Esophagus muscularis mucosa (tissue), 4 donors: ENCODE measurements around the gene HOXA4. TPM values are rescaled to one million over a fixed set of nuclear protein-coding genes. Genes with fewer than 3 reads are reported as not detected.

Source experiments
- DNase-seq: peaks from one replicate; pipeline ENCODE4 v3.0.0-alpha.2; 2017; ENCODE audit errors: extremely low spot score
- H3K27ac ChIP-seq, 4 donors: fragments of 200-600 bp; sonication (generic); replicated peaks in 1 of 4; 1 replicate in 3 of 4; 2 replicates in 1 of 4; pipeline ENCODE4 v1.5.1; 2016 to 2019; ENCODE audit warnings: mild to moderate bottlenecking in 1 of 4
- H3K27me3 ChIP-seq, 4 donors: fragments of 200-600 bp; sonication (generic); one replicate each; pipeline versions ENCODE4 v1.5.1 to v1.6.0; 2016 to 2019
- H3K36me3 ChIP-seq, 4 donors: fragments of 200-600 bp; sonication (generic); one replicate each; pipeline ENCODE4 v1.5.1; 2016 to 2019
- H3K4me1 ChIP-seq, 4 donors: fragments of 200-600 bp; sonication (generic); one replicate each; pipeline ENCODE4 v1.5.1; 2016 to 2019
- H3K4me3 ChIP-seq, 4 donors: fragments of 200-600 bp; sonication (generic); 1 replicate in 2 of 4; 2 replicates in 2 of 4; pipeline ENCODE4 v1.5.1; 2016 to 2019; ENCODE audit warnings: mild to moderate bottlenecking in 4 of 4, moderate library complexity in 1 of 4
- H3K9me3 ChIP-seq, 4 donors: fragments of 200-600 bp; sonication (generic); 1 replicate in 3 of 4; 2 replicates in 1 of 4; pipeline ENCODE4 v1.5.1; 2016 to 2019
- CTCF ChIP-seq, 3 experiments: fragments of 200-600 bp in 2 of 3; fragments of 450-650 bp in 1 of 3; sonication (generic) in 2 of 3; IDR thresholded peaks; one replicate each; pipeline ENCODE4 v1.5.1; 2017 to 2019; ENCODE audit warnings: antibody characterized with exemption in 3 of 3, mild to moderate bottlenecking in 2 of 3, moderate library complexity in 1 of 3
- EP300 ChIP-seq: sonication (generic); formaldehyde crosslinking; IDR thresholded peaks from one replicate; pipeline ENCODE4 v1.6.1; 2017; ENCODE audit warnings: antibody characterized with exemption
- POLR2A ChIP-seq: fragments of 450-650 bp; IDR thresholded peaks from one replicate; pipeline ENCODE4 v1.6.1; 2017; ENCODE audit warnings: antibody characterized with exemption, moderate library complexity, mild to moderate bottlenecking, low read depth
- POLR2AphosphoS5 ChIP-seq, 2 donors: sonication (generic); formaldehyde crosslinking; IDR thresholded peaks; one replicate each; pipeline ENCODE4 v1.6.1; 2017; ENCODE audit warnings: antibody characterized with exemption in 2 of 2
- WGBS: methylation state at CpG from one replicate; pipeline ENCODE4 v1.1.5; 2018; 5-methylcytosine and 5-hydroxymethylcytosine counted together
- intact Hi-C: fragments of 100-400 bp; cut with DNase I; formaldehyde crosslinking; loops from one replicate; pipeline ENCODE4 v1.15.1; 2023
- total RNA-seq, 4 donors: library from RNA; depleted of rRNA; stranded (reverse); fragments of >200 nt; gene quantifications; one replicate each; pipeline versions ENCODE4 v1.1.0 to v1.2.1, GENCODE V29; 2016

The HOXA4 gene
- total RNA-seq, 4 donors from 2014 or later, result 12.5 to 26.8 (median 18.1) TPM

GRCh38 chr7:27094304-27095049, 36.1 kb downstream of the HOXA4 start:
- no peak for DNase-seq
- Histone ChIP-seq H3K9me3 (no peaks in the 10 kb centered on the region), H3K4me1 (peaks cover 14 to 37% (median 28%) of the 10 kb centered on the region in 4 donors), H3K27ac (peak overlapping the region in 2 of 4 donors; percentile 96 to 99), H3K27me3 (peaks cover 0 to 8% (median 0%) of the 10 kb centered on the region in 4 donors), H3K36me3 (no peaks in the 10 kb centered on the region), H3K4me3 (no peak overlapping the region)
- TF ChIP-seq CTCF (IDR thresholded peaks at IDR 0.05), result no peak
- no peak for TF ChIP-seq POLR2AphosphoS5 (IDR thresholded peaks at IDR 0.05)
- TF ChIP-seq POLR2A, result no peak
- no peak for TF ChIP-seq EP300
- intact Hi-C loops, result loop anchor here (5.0 kb wide), 4 partner anchors 57 to 1237 kb away; partner anchors contain the start of genes CBX3 and HNRNPA2B1
- 78% methylated on average over 29 of the region's 29 CpGs for WGBS

GRCh38 chr7:27093184-27093895, 37.2 kb downstream of the HOXA4 start:
- Histone ChIP-seq H3K9me3 (no peaks in the 10 kb centered on the region), H3K27ac (peak overlapping the region in 1 of 4 donors; percentile 27), H3K36me3 (no peaks in the 10 kb centered on the region), H3K27me3 (peaks cover 3 to 10% (median 6%) of the 10 kb centered on the region in 4 donors), H3K4me3 (no peak overlapping the region), H3K4me1 (peaks cover 10 to 28% (median 24%) of the 10 kb centered on the region in 4 donors)
- intact Hi-C loops, result loop anchor here (5.0 kb wide), 1 partner anchor 56 kb away; no protein-coding TSS in a partner anchor
- WGBS, result 79% methylated on average over 6 of the region's 6 CpGs
- TF ChIP-seq POLR2A (no peak), POLR2AphosphoS5 (IDR thresholded peaks at IDR 0.05) (no peak), EP300 (no peak), CTCF (IDR thresholded peaks at IDR 0.05) (no peak)
- DNase-seq, result no peak

GRCh38 chr7:27092819-27093110, 37.8 kb downstream of the HOXA4 start:
- H3K4me3 ChIP-seq, result no peak overlapping the region
- no peaks in the 10 kb centered on the region for H3K36me3 ChIP-seq
- WGBS, result 71% methylated on average over 1 of the region's 1 CpG
- H3K27ac ChIP-seq, result no peak overlapping the region
- DNase-seq, result no peak
- intact Hi-C loops, result loop anchor here (5.0 kb wide), 1 partner anchor 55 kb away; no protein-coding TSS in a partner anchor
- TF ChIP-seq CTCF (IDR thresholded peaks at IDR 0.05) (no peak), POLR2AphosphoS5 (IDR thresholded peaks at IDR 0.05) (no peak), EP300 (no peak), POLR2A (no peak)
- peaks cover 10 to 28% (median 25%) of the 10 kb centered on the region in 4 donors for H3K4me1 ChIP-seq
- H3K9me3 ChIP-seq, result no peaks in the 10 kb centered on the region
- peaks cover 8 to 16% (median 10%) of the 10 kb centered on the region in 4 donors for H3K27me3 ChIP-seq

GRCh38 chr7:27091941-27092818, 38.4 kb downstream of the HOXA4 start:
- TF ChIP-seq POLR2A (no peak), EP300 (no peak), CTCF (IDR thresholded peaks at IDR 0.05) (no peak), POLR2AphosphoS5 (IDR thresholded peaks at IDR 0.05) (no peak)
- 80% methylated on average over 9 of the region's 9 CpGs for WGBS
- intact Hi-C loops, result loop anchor here (5.0 kb wide), 1 partner anchor 55 kb away; no protein-coding TSS in a partner anchor

More at GRCh38 chr7:27091941-27092818, 38.4 kb downstream of the HOXA4 start:
- no peaks in the 10 kb centered on the region for H3K36me3 ChIP-seq
- DNase-seq, result no peak
- no peak overlapping the region for H3K27ac ChIP-seq
- H3K4me3 ChIP-seq, result no peak overlapping the region
- H3K9me3 ChIP-seq, result no peaks in the 10 kb centered on the region
- peaks cover 10 to 23% (median 19%) of the 10 kb centered on the region in 4 donors for H3K4me1 ChIP-seq
- peaks cover 8 to 22% (median 13%) of the 10 kb centered on the region in 4 donors for H3K27me3 ChIP-seq
